Right ventricle myocardium superior (tissue), 1 donor: ENCODE measurements around the gene KNTC1. TPM values are rescaled to one million over a fixed set of nuclear protein-coding genes. Genes with fewer than 3 reads are reported as not detected.
A peak's percentile ranks its signal among the peaks of the same experiment; 100 is the strongest.
"Not testable (repeated sequence)": the region's sequence is repeated elsewhere in the genome, so short reads cannot be mapped to it uniquely, and the experiment has no call there.

Experiments used
- ATAC-seq: fragments of 200-7000 bp; cut with Tn5 transposase; one replicate; pipeline ENCODE4 v1.9.1; 2020; ENCODE audit warnings: mild to moderate bottlenecking; ENCODE audit not compliant: poor library complexity
- DNase-seq: peaks from one replicate; pipeline ENCODE4 v3.0.0-alpha.2; 2020
- intact Hi-C: fragments of 100-400 bp; cut with DNase I; formaldehyde crosslinking; loops from one replicate; pipeline ENCODE4 v1.11.2; 2022
- total RNA-seq: library from RNA; stranded (reverse); fragmentation: NEBNext Ultra II Directional; extraction: Animal tissue kit (Norgen Biotek cat#: 25700); gene quantifications from one replicate; pipeline ENCODE4 v1.2.1, GENCODE V29; 2021
- donor health status: DM: no; HTN: yes; CAD: no; lungs with severe emphysema.

The KNTC1 gene
- total RNA-seq, 1 donor from 2014 or later, result 2.3 TPM

- intact Hi-C loops, result no loop called here
- DNase-seq (no peak), ATAC-seq (no peak)
These were observed 21.5 kb upstream of the KNTC1 start for GRCh38 chr12:122505419-122506051.

- no peak for ATAC-seq
- DNase-seq, result no peak
- intact Hi-C loops, result no loop called here
These were observed 20.6 kb upstream of the KNTC1 start for GRCh38 chr12:122506393-122506938.

- ATAC-seq, result peak; percentile 69
- no peak for DNase-seq
- intact Hi-C loops, result no loop called here
These were observed 18.9 kb upstream of the KNTC1 start for GRCh38 chr12:122508163-122508562.

- intact Hi-C loops, DNase-seq, ATAC-seq: not testable (repeated sequence)
These were observed 14.0 kb upstream of the KNTC1 start for GRCh38 chr12:122513028-122513427.

GRCh38 chr12:122513660-122514059 is 13.4 kb upstream of the KNTC1 start:
- intact Hi-C loops, result no loop called here
- DNase-seq (no peak), ATAC-seq (no peak)

- no peak for ATAC-seq
- intact Hi-C loops, result no loop called here
- DNase-seq, result no peak
These were observed 11.8 kb upstream of the KNTC1 start for GRCh38 chr12:122515275-122515674.

GRCh38 chr12:122516544-122517361 is 10.3 kb upstream of the KNTC1 start:
- ATAC-seq (no peak), DNase-seq (no peak)
- intact Hi-C loops, result no loop called here

- ATAC-seq, result no peak
- intact Hi-C loops, result no loop called here
- no peak for DNase-seq
These were observed 9.2 kb upstream of the KNTC1 start for GRCh38 chr12:122517877-122518276.

- DNase-seq (no peak), ATAC-seq (no peak)
- intact Hi-C loops, result no loop called here
These were observed 8.1 kb upstream of the KNTC1 start for GRCh38 chr12:122518908-122519307.

GRCh38 chr12:122519418-122519817 is 7.6 kb upstream of the KNTC1 start:
- ATAC-seq (no peak), DNase-seq (no peak)
- intact Hi-C loops, result no loop called here

GRCh38 chr12:122520676-122521075 is 6.4 kb upstream of the KNTC1 start:
- intact Hi-C loops, result no loop called here
- DNase-seq, result no peak
- ATAC-seq, result no peak

- ATAC-seq (no peak), DNase-seq (no peak)
- intact Hi-C loops, result no loop called here
These were observed 3.8 kb upstream of the KNTC1 start for GRCh38 chr12:122523280-122523679.

GRCh38 chr12:122523846-122524718 is 3.0 kb upstream of the KNTC1 start:
- intact Hi-C loops, result no loop called here
- no peak for ATAC-seq

GRCh38 chr12:122527478-122527944 is 462 bp downstream of the KNTC1 start:
- intact Hi-C loops, result no loop called here
- ATAC-seq (no peak), DNase-seq (no peak)

More at GRCh38 chr12:122523846-122524718, 3.0 kb upstream of the KNTC1 start:
- no peak for DNase-seq

- DNase-seq, result no peak
- intact Hi-C loops, result no loop called here
- ATAC-seq, result no peak
These were observed 1.5 kb downstream of the KNTC1 start for GRCh38 chr12:122528582-122528981.

GRCh38 chr12:122528992-122529391 is 1.9 kb downstream of the KNTC1 start:
- no peak for ATAC-seq
- DNase-seq, result no peak
- intact Hi-C loops, result no loop called here

GRCh38 chr12:122533856-122534255 is 6.8 kb downstream of the KNTC1 start:
- intact Hi-C loops, result no loop called here
- DNase-seq (no peak), ATAC-seq (no peak)

GRCh38 chr12:122537021-122537420 is 10.0 kb downstream of the KNTC1 start:
- ATAC-seq (no peak), DNase-seq (no peak)
- intact Hi-C loops, result no loop called here

GRCh38 chr12:122538496-122538895 is 11.4 kb downstream of the KNTC1 start:
- ATAC-seq, result no peak
- DNase-seq, result no peak
- intact Hi-C loops, result no loop called here
